GM21360 (cell line): ENCODE data around the gene IKBIP.
"Not testable (repeated sequence)": the region's sequence is repeated elsewhere in the genome, so short reads cannot be mapped to it uniquely, and the experiment has no call there.

ENCODE experiments used
- ATAC-seq: cut with Tn5 transposase; IDR thresholded peaks from one replicate; pipeline ENCODE4 v1.9.1; 2021; ENCODE audit warnings: mild to moderate bottlenecking, moderate library complexity; ENCODE audit not compliant: unreplicated experiment

Gene IKBIP

DNA sequence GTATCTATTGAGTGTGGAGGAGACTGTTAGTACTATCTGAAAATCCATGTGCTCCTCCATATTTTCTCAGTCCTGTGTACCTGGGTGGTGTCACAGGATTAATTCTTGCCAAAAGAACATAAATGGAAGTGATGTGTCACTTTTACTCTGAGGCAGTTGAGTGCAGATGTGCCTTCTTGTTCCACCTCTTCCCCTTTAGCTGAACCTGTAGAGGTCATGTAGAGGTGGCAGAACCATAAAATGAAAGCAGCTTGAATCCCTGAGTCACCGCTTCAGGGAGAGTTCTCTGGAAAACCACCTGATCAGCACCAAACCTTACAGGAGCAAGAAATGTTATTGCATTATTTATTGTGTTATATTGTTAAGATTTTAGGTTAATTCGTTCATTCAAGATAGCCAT is 65.8 kb downstream of the IKBIP start:
- no peak for ATAC-seq

DNA sequence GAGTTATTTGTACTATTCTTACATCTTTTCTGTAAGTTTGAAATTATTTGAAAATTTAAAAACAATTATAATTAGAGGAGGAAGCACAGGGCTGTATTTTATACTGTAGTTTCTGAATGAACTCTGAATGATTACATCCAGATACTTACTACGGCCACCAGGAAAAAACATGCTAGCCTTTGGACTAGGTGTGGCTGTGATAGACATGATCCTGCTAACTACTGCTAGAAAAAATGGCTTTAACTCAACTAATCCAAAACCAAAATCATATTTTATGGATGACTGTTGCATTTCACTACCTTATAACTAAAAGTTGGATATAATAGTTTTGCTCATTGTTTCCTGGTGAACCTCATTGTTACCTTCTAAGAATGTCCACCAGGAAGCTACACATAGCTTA is 66.2 kb downstream of the IKBIP start:
- ATAC-seq = no peak

DNA sequence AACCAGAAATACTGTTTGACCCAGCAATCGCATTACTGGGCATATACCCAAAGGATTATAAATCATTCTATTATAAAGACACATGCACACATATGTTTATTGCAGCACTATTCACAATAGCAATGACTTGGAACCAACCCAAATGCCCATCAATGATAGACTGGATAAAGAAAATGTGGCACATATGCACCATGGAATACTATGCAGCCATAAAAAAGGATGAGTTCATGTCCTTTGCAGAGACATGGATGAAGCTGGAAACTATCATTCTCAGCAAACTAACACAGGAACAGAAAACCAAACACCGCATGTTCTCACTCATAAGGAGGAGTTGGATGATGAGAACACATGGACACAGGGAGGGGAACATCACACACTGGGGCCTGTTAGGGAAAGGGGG is 67.8 kb downstream of the IKBIP start:
- not testable (repeated sequence) for ATAC-seq

DNA sequence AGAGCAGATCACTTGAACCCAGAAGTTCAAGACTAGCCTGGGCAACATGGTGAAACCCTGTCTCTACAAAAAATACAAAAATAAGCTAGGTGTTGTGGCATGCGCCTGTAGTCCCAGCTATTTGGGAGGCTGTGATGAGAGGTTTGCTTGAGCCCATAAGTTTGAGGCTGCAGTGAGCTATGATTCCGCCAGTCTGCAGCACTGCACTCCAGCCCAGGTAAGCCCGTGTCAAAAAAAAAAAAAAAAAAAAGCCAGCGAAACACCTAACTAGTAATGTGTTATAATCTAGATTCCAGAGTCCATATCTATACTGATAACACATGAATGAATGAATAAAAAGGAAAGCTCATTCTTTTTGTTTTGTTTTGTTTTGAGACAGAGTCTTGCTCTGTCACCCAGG is 69.6 kb downstream of the IKBIP start:
- no peak for ATAC-seq
